ENCODE measurements around the gene PLPP7. TPM values are rescaled to one million over a fixed set of nuclear protein-coding genes. Genes with fewer than 3 reads are reported as not detected.

PLPP7 gene
- total RNA-seq, 1 donor from 2014 or later, result 5.5 TPM

GRCh38 chr9:131281119-131281965, 8.2 kb upstream of the PLPP7 start:
- DNase-seq, result no peak

DNA sequence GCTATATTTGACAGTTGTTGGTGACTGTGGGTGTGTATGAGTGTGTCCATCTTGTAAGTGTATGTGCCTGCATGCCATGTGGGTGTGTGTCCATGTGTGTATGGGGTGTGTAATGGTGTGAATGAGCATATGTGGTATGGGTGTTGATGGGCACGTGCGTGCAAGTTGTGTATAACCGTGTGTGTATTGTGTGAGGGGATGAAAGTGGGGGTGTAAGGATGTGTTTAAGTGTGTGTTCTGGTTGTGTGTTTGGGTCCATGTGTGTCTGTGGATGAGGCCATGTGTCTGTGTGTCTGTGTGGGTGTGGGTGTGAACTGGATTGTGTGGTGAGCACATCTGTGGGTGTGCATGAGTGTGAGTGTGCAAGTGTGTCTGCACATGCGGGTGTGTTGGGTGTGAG, 7.3 kb upstream of the PLPP7 start:
- no peak for DNase-seq

DNA sequence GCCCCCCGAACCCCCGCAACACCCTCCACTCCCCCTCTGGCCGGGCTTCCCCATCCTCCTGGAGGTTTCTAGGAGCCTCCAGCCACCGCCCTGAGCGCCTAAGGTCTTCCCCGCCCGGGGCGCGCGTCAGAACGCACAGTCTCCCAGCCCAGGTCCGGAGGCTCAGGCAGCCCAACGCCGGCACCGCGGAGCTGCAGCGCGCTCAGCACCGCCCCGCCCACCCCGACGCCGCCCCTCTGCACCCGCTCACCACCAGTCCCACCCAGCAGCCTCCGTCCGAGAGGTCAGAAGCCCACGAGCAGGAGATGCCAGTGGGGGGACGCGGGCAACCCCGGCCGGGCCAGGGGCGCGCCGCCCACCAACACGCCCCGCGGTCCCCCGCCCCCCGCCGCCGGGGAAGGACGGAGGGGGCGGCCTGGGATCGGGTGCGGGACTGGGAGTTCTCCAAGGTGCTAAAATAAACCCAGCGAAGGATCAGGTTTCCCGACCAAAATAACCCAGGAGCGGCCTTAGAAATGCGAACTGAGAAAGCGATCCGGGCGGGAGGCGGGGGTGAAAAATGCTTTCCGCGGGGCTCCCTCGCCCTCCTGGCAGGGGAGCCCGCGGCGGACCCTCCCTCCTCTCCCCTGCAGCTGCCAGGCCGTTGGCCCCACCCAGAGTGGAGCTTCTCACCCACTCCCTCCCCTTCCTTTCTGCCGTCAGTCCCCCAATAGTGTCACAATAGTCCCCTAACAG, 6.7 kb upstream of the PLPP7 start:
- DNase-seq, result peak; percentile 51

DNA sequence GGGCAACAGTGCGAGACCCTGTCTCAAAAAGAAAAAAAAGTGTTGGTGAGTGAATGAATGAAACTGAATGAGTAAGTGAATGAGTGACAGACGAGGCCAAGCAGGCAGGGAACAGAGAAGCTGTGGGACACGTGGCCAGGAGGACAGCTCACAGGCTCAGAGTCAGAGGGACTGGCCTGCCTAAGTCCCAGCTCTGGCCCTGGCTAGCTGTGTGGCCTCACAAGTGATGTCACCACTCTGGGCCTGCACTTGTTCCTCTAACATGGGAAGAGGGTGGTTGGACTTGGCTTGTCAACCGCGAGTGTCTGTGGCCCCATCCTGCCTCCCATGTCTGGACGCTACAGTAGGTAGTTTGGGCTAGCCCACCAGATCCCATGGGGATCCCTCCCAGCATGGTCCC, 4.7 kb upstream of the PLPP7 start:
- no peak for DNase-seq

DNA sequence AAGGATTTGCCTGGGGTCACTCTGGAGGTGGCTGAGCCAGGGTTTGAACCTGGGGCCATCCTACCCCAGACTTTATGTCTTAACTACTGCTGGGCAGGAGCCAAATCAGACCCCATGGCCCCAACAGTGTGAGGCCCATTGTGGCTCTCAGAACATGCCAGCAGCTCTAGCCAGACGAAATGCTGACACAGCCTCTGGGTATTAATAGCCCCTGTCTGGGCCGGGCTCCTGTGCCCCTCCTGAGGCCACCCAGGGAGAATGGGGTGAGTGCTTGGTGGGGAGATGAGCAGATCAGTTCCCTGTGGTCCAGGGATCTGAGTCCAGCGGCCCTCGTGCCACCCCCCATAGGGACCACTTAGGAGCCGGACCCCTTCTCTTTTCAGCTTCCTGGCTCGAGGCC, 2.2 kb upstream of the PLPP7 start:
- DNase-seq, result no peak

GRCh38 chr9:131288217-131288616, 1.3 kb upstream of the PLPP7 start:
- no peak for DNase-seq

DNA sequence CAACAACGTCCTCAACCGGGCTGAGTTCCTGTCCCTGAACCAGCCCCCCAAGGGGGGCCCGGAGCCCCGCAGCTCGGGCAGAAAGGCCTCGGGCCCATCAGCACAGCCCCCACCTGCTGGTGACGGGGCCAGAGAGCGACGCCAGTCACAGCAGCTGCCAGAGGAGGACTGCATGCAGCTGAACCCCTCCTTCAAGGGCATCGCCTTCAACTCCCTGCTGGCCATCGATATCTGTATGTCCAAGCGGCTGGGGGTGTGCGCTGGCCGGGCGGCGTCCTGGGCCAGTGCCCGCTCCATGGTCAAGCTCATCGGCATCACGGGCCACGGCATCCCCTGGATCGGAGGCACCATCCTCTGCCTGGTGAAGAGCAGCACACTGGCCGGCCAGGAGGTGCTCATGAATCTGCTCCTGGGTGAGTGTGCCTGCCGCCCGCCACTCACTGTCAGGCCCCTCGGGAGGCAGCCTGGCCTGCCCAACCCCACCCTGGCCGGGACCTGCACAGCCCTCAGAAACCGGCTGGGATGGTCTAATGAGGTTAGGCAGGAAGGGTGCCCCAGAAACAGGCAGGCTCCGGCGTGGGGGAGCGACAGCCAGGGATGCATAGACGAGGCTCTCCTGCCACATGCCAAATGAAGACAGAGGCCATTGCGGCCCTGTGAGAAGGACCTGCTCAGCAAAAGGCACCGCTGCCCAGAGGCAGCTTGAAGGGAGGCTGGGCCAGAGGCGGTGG, 678 bp downstream of the PLPP7 start:
- no peak for DNase-seq

DNA sequence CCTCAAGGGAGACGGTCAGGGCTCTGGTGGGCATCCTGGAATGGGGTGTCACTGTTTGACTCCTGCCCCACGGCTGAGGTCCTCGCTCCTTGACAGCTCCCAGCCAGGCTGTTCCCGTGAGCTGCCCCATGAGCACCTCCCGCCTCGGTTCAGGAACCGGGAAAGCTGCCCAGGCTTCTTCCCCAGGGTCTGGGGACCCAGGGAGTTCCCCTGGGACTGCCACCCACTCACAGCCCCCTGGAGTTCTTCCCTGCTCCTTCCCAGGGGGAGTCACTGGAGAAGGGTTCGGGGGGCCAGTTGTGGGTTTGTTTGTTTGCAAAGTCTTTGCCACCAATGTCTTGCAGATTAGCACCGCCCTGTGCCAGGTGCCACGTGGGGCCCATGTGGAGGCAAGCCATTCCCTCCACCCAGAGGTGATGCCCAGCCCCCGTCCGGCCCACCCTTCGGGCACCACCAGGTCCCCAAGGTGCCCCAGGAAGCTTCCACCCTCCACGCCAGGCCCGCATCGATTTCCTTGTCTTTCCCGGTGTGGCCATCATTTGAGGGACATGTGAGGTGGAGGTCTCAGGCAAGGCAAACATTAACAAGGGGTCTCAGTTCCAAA, 1.3 kb downstream of the PLPP7 start:
- no peak for DNase-seq

DNA sequence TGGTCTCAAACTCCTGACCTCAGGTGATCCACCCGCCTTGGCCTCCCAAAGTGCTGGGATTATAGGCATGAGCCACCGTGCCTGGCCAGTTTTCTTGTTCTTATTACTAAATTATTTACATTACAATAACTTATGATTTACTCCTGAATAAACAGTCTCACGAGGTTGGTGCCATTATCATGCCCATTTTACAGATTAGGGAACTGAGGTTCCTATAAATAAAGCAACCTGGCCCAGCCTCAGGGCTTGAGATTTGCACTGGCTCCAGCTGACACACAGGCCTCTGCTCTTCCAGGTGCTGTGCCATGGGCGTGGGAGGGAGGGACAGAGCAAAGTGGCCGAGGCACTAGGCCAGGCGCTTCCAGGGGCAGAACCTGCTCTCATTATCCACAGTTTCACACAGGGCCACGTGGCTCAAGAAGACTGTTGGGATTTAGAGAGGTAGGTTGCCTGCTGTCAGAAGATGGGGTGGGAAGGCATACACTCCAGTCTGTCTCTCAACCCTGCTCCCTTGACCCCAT, 2.3 kb downstream of the PLPP7 start:
- no peak for DNase-seq

DNA sequence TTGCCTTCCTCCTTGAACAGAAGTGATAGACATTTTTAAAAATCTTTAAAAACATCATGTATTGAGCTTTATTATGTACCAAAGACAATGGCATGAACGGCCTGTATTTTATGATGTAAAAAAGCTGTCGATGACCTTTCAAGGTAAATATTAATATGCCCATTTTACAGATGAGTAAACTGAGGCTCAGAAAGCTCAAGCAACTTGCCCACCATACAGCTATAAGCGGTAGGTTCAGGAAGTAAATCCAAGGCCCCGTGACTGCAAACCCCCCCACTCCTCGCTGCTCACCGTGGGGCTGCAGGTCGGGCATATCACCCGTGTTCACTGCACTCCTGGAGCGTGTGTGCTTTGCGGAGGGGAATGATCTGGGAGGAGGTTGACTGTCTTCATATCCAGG, 3.4 kb downstream of the PLPP7 start:
- no peak for DNase-seq

- DNase-seq, result no peak
These were observed 6.9 kb downstream of the PLPP7 start for GRCh38 chr9:131296460-131296859.

- DNase-seq, result no peak
These were observed 7.5 kb downstream of the PLPP7 start for GRCh38 chr9:131296906-131297500.

- no peak for DNase-seq
These were observed 8.4 kb downstream of the PLPP7 start for GRCh38 chr9:131297903-131298302.

DNA sequence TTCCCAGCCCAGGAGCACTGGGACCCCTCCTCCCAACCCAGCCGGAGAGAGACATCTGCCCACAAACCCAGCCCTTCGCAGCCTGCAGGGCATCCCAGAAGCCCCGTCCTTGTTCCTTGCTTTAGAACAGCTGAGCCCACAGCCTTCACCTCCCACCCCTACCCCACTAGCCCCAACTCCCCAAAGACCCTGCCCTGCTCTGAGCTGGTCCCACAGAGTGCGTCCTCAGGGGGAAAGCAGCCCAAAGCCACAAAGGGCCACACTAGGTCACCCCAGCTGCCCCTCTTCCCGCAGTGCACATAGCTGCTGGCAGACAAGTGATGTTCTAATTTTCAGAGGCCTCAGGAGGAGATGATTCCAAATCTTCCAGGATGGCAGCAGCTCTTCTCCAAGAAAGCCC, 8.8 kb downstream of the PLPP7 start:
- DNase-seq, result no peak

- DNase-seq, result no peak
These were observed 9.3 kb downstream of the PLPP7 start for GRCh38 chr9:131298816-131299215.

DNA sequence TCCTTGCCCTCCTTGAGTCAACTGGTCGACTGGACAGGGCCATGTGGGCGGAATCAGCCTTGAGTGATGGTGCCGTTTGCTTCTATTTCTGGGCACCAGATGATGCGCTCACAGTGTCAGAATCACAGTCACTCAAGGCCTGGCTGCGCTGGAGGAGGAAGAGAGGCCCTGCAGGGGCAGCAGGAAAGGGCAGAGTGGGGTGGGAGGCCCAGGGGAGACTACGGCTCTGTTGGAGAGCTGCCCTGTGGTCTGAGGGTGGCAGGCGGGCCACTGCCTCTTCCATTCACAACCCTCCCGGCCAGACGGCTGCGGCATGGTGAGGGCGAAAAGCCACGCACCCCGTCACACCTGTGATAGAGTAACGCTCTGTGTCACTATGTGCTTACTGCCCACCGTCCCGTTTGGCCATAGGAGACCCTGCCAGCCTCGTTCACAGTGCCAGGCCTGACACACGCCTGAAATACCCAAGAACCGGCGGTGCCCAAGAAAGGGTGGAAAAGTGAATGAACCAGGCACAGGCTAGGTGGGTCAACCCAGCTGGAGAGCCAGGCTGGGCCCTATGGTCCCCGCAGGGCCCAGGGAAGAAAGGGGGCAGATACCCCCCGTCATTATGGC, 9.9 kb downstream of the PLPP7 start:
- no peak for DNase-seq

DNA sequence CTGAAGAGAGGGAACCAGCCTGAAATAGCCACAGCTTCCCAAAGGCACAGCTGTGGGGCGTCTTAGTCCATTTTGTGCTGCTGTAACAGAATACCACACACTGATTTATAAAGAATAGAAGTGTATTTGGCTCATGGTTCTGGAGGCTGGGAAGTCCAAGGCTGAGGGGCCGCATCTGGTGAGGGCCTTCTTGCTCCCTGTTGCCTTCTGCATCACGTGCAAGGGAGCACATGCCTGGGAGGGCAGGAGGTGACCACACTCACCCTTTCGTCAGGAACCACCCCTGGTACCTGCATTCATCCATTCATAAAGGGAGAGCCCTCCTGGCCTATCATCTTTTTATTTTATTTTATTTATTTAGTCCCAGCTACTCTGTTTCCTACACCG, 10.4 kb downstream of the PLPP7 start:
- DNase-seq, result no peak

DNA sequence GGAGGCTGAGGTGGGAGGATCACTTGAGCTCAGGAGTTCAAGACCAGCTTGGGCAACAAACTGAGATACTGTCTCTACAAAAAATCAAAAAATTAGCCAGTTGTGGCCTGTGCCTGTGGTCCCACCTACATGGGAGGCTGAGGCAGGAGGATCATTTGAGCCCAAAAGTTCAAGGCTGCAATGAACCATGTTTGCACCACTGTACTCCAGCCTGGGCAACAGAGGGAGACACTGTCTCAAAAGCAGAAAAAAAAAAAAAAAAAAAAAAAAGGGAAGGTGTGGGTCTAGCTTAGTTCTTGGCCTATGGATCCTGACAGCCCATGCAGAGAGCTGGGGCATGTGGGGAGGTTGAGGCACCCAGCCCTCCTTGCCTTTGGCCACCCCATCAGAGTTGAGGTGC, 10.9 kb downstream of the PLPP7 start:
- no peak for DNase-seq

DNA sequence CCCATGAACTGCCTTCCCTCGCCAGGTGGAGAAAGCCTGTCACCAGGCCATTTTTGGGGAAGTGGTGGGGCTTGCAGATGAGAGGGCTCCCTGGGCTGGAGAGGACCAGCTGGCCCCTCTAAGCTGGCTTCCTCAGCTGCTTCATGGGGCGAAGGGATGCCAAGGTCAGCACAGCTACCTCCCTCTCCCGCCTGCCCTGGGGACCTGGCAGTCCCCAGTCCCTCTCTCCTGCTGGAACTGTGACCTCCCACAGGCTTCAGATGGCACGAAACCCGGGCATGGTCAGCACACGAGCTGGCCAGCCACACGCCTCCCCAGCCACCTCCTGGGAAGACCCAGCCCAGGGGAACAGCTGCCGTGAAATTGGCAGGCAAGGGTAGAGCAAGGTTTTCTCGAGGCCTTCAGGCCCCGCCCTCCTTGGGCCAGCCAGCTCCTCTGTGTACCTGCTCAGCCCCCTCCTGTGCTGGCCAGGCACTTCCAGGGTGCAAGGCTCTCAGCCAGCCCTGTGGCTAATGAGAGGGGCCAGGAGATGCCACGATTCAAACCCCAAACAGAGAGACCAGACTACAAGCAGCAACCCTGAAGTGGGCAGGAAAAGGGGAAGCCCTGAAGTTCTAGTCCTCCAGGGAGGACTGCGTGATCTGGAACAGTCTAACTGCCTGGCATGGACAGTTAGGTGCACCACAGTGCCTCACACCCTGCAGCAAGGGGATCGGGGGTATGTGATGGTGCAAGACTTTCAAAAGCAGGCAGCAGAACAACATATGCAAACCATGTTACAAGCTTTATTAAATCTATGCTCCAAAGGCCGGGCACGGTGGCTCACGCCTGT, 12.9 kb downstream of the PLPP7 start:
- DNase-seq, result no peak
